OCI-LY7 (cell line): Measurements from ENCODE around the gene CD302. TPM values are rescaled to one million over a fixed set of nuclear protein-coding genes. Genes with fewer than 3 reads are reported as not detected.
"Not testable (repeated sequence)": the region's sequence is repeated elsewhere in the genome, so short reads cannot be mapped to it uniquely, and the experiment has no call there.

Experiments
- BruUV-seq: library from RNA; stranded (reverse); fragments of 400-500 nt; replicated peaks from 2 replicates; lab custom pipeline; 2021; lab: Mats Ljungman, UMichigan
- CTCF ChIA-PET: fragments of 300-600 bp; sonication (Branson Sonifier 250); formaldehyde crosslinking; loops from one replicate; lab custom pipeline; 2022; ENCODE audit warnings: antibody characterized with exemption; ENCODE audit not compliant: unreplicated experiment; lab: Charles Lee
- POLR2A ChIA-PET: fragments of 300-600 bp; sonication (Branson Sonifier 250); formaldehyde crosslinking; loops from one replicate; lab custom pipeline; 2022; ENCODE audit warnings: antibody characterized with exemption; lab: Charles Lee
- DNase-seq: peaks from one replicate; pipeline ENCODE4 v3.0.0-alpha.2; 2015; ENCODE audit warnings: low spot score
- H2AFZ ChIP-seq: fragments of 200-600 bp; sonication (generic), shearing (Covaris generic); 2 replicates; pipeline ENCODE4 v1.6.1; 2014; ENCODE audit warnings: mild to moderate bottlenecking, antibody characterized with exemption, low read length, moderate library complexity
- H3K27ac ChIP-seq: fragments of 200-600 bp; sonication (generic); 2 replicates; pipeline ENCODE4 v1.5.1; 2014; ENCODE audit warnings: mixed run types, low read depth, mild to moderate bottlenecking, moderate library complexity, low read length, inconsistent platforms; ENCODE audit not compliant: poor library complexity, severe bottlenecking
- H3K36me3 ChIP-seq: fragments of 200-600 bp; sonication (generic); 2 replicates; pipeline ENCODE4 v1.6.1; 2014; ENCODE audit warnings: mild to moderate bottlenecking, antibody characterized with exemption, low read length, moderate library complexity, mixed read lengths; ENCODE audit not compliant: insufficient read depth
- H3K4me1 ChIP-seq: fragments of 200-600 bp; sonication (generic); 2 replicates; pipeline ENCODE4 v1.5.1; 2014; ENCODE audit warnings: mild to moderate bottlenecking, low read length; ENCODE audit not compliant: insufficient read depth, poor library complexity, severe bottlenecking
- H3K4me2 ChIP-seq: fragments of 200-600 bp; sonication (generic); 2 replicates; pipeline ENCODE4 v1.6.1; 2014; ENCODE audit warnings: mild to moderate bottlenecking, low read length
- H3K4me3 ChIP-seq: fragments of 200-600 bp; sonication (generic); 2 replicates; pipeline ENCODE4 v1.5.1; 2014; ENCODE audit warnings: mild to moderate bottlenecking, low read depth, low read length; ENCODE audit not compliant: poor library complexity, severe bottlenecking
- H3K79me2 ChIP-seq: fragments of 200-600 bp; sonication (generic); 2 replicates; pipeline ENCODE4 v1.6.1; 2016; ENCODE audit warnings: low read depth, mild to moderate bottlenecking, low read length, moderate library complexity, mixed read lengths; ENCODE audit not compliant: insufficient read depth
- H3K9me2 ChIP-seq: fragments of 200-600 bp; sonication (generic); 2 replicates; pipeline ENCODE4 v1.6.1; 2016; ENCODE audit warnings: mild to moderate bottlenecking, low read length, mixed read lengths; ENCODE audit not compliant: insufficient read depth
- H3K9me3 ChIP-seq: fragments of 200-600 bp; sonication (generic); 2 replicates; pipeline ENCODE4 v1.6.1; 2014; ENCODE audit warnings: mild to moderate bottlenecking, mixed run types, low read length, mixed read lengths
- H4K20me1 ChIP-seq: fragments of 200-600 bp; sonication (generic); 2 replicates; pipeline ENCODE4 v1.6.1; 2014; ENCODE audit warnings: mild to moderate bottlenecking, antibody characterized with exemption, low read length, moderate library complexity, mixed read lengths; ENCODE audit not compliant: insufficient read depth
- CTCF ChIP-seq: fragments of 200-600 bp; sonication (generic); conservative IDR thresholded peaks from 2 replicates; pipeline ENCODE4 v1.5.1; 2014; ENCODE audit warnings: mild to moderate bottlenecking, antibody characterized with exemption, low read length, moderate library complexity, mixed read lengths
- EZH2phosphoT487 ChIP-seq: fragments of 200-600 bp; sonication (generic); IDR thresholded peaks from 2 replicates; pipeline ENCODE4 v1.6.1; 2018; ENCODE audit warnings: low read depth, borderline replicate concordance, mild to moderate bottlenecking, mixed run types, antibody characterized with exemption, low read length, moderate library complexity, mixed read lengths
- intact Hi-C: fragments of 100-400 bp; cut with micrococcal nuclease; formaldehyde crosslinking; loops from one replicate; pipeline ENCODE4 v1.10.0; 2022; ENCODE audit not compliant: unreplicated experiment
- total RNA-seq, 2 experiments: library from RNA; depleted of rRNA in 1 of 2; stranded (reverse); fragments of >200 nt in 1 of 2; shearing (Covaris generic) in 1 of 2; gene quantifications; 2 replicates each; pipeline ENCODE4 v1.2.3, GENCODE V29; 2014 to 2022

The CD302 gene
- total RNA-seq, 2 experiments from 2014 or later = not detected

GRCh38 chr2:159728629-159729028, 69.4 kb downstream of the CD302 start:
- H3K27ac ChIP-seq = no peak overlapping the region
- CTCF ChIA-PET = no interaction called here
- peaks cover 97% of the 10 kb centered on the region for H3K36me3 ChIP-seq
- BruUV-seq = no TSS peak
- no peak overlapping the region for H3K4me2 ChIP-seq
- POLR2A ChIA-PET = interaction anchor here (0.9 to 2.2 kb wide), 4 partner anchors 11 to 29 kb away, joined by 4 to 7 read pairs (median 5); no protein-coding TSS in a partner anchor
- TF ChIP-seq CTCF (no peak), EZH2phosphoT487 (no peak)
- no peak overlapping the region for H2AFZ ChIP-seq
- H3K79me2 ChIP-seq = peaks cover 100% of the 10 kb centered on the region
- H3K4me3 ChIP-seq = no peak overlapping the region
- no peaks in the 10 kb centered on the region for H3K4me1 ChIP-seq
- peaks cover 12% of the 10 kb centered on the region; the same call in 1 of the 2 replicates for H3K9me3 ChIP-seq
- H4K20me1 ChIP-seq = peaks cover 44% of the 10 kb centered on the region
- DNase-seq = no peak
- intact Hi-C loops = no loop called here
- H3K9me2 ChIP-seq = no peaks in the 10 kb centered on the region

- Histone ChIP-seq H4K20me1 (peaks cover 56% of the 10 kb centered on the region), H3K79me2 (peaks cover 100% of the 10 kb centered on the region), H3K4me1 (no peaks in the 10 kb centered on the region), H3K4me2 (no peak overlapping the region), H3K9me3 (peaks cover 18% of the 10 kb centered on the region; the same call in 1 of the 2 replicates), H3K36me3 (peaks cover 98% of the 10 kb centered on the region), H3K9me2 (no peaks in the 10 kb centered on the region), H2AFZ (no peak overlapping the region), H3K27ac (no peak overlapping the region), H3K4me3 (no peak overlapping the region)
- DNase-seq = no peak
- TF ChIP-seq CTCF (no peak), EZH2phosphoT487 (no peak)
- no TSS peak for BruUV-seq
- ChIA-PET CTCF (no interaction called here), POLR2A (no interaction called here)
- intact Hi-C loops = no loop called here
These were observed 72.3 kb downstream of the CD302 start for GRCh38 chr2:159725713-159726112.

GRCh38 chr2:159724795-159725572, 73.0 kb downstream of the CD302 start:
- H3K4me3 ChIP-seq, H3K9me2 ChIP-seq, CTCF ChIA-PET, H2AFZ ChIP-seq, H3K27ac ChIP-seq, H3K4me2 ChIP-seq, intact Hi-C loops, H3K4me1 ChIP-seq, DNase-seq, BruUV-seq: not testable (repeated sequence)
- POLR2A ChIA-PET = interaction anchor here (0.7 kb wide), 2 partner anchors 18 to 203 kb away, joined by 3 to 5 read pairs; no protein-coding TSS in a partner anchor
- H3K9me3 ChIP-seq = peaks cover 18% of the 10 kb centered on the region; the same call in 1 of the 2 replicates
- peaks cover 60% of the 10 kb centered on the region for H4K20me1 ChIP-seq
- H3K79me2 ChIP-seq = peaks cover 100% of the 10 kb centered on the region
- H3K36me3 ChIP-seq = peaks cover 98% of the 10 kb centered on the region
